HG03469 (cell line): Measurements from ENCODE around the gene MAP2K2.
"Not testable (repeated sequence)": the region's sequence is repeated elsewhere in the genome, so short reads cannot be mapped to it uniquely, and the experiment has no call there.

Experiments used
- ATAC-seq: cut with Tn5 transposase; IDR thresholded peaks from one replicate; pipeline ENCODE4 v1.9.1; 2021; ENCODE audit warnings: mild to moderate bottlenecking, moderate library complexity, moderate number of reproducible peaks; ENCODE audit not compliant: unreplicated experiment

MAP2K2 gene

DNA sequence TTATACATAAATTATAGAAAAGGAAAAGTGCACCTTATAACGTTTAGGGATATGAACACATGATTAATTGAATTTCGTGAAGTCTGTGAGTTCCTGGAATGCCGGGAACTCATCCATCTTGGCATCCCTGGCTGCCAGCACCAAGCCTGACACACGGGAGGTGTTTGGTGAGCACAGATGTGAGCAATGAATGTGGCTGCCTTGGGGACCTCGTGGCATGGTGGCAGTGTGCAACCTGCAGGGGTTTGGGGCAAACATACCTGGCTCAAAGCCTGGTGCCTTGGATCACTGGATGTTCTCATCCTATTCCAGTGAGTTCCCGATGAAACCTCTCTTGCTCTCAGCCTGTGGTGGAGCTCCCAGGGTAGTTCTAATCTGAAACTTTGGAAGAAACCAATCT is 10.4 kb upstream of the MAP2K2 start:
- ATAC-seq = no peak

GRCh38 chr19:4130744-4131438 is 7.0 kb upstream of the MAP2K2 start:
- no peak for ATAC-seq

DNA sequence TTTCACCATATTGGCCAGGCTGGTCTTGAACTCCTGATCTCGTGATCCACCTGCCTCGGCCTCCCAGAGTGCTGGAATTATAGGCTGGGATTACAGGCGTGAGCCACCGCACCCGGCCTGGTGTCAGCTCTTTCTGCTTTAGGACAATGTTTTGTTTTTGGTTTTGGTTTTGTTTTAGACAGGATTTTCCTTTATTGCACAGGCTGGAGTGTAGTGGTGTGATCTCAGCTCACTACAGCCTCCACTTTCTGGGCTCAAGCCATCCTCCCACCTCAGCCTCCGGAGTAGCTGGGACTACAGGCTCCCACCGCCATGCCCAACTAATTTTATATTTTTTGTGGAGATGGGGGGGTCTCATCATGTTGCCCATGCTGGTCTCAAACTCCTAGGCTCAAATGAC is 5.1 kb upstream of the MAP2K2 start:
- ATAC-seq = not testable (repeated sequence)

DNA sequence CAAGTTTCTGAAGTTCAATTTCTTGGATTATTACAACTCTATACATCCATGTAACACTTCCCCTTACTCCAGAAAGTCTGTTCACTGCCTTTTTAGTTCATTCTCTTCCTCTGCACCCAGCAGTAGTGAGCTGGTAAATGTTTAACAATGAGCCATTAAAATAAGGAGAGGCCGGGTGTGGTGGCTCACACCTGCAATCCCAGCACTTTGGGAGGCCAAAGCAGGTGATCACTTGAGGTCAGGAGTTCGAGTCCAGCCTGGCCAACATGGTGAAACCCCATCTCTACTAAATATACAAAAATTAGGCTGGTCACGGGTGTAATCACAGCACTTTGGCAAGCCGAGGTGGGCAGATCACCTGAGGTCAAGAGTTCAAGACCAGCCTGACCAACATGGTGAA is 3.4 kb upstream of the MAP2K2 start:
- not testable (repeated sequence) for ATAC-seq

GRCh38 chr19:4124638-4125037 is 716 bp upstream of the MAP2K2 start:
- no peak for ATAC-seq

DNA sequence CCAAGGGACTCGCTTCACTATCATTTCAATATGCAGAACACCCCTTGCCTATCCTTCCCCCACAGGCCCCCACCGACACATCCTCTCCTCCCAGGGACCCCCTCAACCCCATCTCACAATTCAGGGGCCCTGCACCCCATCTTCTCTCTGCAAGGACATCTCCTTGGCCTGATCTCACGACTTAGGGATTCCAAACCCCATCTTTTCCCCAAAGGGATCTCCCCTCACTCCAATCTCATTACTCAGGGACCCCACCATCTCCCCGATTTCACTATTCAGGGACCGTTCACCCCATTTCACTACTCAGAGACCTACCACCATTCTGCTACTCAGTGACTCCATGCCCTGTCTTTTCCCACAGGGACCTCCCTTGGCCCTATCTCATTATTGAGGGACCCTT is 1.4 kb downstream of the MAP2K2 start:
- no peak for ATAC-seq

DNA sequence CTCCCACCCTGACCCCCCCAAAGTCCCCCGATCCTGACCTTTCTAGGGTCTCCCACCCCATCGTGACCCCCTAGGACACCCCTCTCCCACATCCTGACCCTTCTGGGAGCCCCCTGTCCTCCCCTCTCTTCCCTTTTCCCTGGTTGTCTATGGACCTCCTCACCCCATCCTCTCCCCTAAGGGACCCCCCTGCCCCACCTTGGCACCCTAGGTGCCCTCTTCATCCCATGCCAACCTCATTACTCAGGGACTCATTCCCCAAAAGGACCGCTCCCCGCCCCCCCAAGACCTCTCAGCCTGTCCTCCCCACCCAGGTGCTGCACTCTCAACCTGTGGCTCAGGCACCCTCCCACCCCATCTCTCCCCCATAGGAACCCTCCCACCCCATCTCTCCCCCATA is 2.1 kb downstream of the MAP2K2 start:
- no peak for ATAC-seq

DNA sequence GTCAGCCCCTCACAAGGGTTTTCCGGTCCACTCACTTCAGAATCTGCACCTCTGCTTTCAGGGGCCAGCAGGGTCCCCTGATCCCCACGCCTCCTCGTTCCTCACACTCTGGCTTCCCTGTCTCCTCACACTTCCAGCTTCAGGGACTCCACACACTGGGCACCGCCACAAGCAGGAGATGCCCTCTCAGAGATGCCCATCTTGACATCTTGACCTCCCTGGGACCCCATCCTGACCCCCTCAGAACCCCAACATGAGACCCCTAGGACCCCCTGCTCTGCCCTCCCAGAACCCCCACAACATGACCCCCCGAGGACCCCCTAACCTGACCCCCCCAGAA is 2.7 kb downstream of the MAP2K2 start:
- no peak for ATAC-seq

DNA sequence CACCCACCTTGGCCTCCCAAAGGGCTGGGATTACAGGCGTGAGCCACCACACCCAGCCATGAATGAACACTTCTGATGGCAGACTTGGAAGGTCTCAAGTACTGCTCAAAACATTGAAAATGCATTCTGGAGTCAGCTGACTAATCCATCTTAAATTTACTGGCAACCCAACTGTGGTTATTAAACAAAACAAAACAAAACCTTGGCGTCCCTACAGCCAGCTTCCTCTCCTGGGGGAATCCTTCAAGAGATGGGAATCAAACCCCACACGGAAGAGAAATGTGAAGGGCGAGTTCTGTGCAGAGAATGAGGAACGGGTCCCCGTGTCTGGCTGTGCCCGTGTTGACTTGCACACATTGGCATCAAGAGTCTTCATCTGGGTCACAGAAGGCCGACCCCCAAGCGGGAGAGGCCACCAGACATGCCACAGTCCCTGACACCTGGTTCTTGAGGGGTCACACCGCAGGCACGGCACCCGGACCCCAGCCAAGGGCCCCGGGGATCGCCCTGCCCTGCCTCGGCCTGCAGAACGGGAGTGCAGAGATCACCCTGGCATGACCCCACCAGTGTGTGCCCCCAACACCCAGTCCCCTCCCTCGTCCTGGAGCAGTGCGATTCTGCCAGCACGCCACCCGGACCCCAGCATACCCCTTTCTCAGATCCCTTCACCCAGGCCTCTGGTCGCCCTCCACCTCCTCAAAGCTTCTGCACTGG is 3.2 kb downstream of the MAP2K2 start:
- ATAC-seq = no peak

DNA sequence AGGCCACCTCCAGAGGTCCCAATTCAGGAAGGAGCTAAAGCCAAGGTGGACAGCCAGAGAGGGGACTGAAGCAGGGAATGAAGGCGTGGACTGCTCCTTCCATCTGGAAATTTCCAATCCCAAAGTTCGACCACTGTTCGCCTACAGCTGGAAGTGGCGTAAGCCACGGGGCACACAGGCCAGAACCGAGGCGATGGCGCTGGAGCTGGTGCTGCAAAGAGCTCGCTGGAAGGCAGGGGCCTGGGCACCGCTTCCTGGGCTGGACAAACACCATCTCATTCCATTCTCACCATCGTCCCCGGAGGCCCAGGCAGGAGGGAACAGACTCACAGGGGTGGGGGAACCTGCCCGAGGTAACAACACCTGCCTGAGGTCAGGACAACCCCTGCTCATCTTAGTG is 4.2 kb downstream of the MAP2K2 start:
- no peak for ATAC-seq

- ATAC-seq = no peak
Observed at GRCh38 chr19:4115818-4116385, 8.0 kb downstream of the MAP2K2 start.

DNA sequence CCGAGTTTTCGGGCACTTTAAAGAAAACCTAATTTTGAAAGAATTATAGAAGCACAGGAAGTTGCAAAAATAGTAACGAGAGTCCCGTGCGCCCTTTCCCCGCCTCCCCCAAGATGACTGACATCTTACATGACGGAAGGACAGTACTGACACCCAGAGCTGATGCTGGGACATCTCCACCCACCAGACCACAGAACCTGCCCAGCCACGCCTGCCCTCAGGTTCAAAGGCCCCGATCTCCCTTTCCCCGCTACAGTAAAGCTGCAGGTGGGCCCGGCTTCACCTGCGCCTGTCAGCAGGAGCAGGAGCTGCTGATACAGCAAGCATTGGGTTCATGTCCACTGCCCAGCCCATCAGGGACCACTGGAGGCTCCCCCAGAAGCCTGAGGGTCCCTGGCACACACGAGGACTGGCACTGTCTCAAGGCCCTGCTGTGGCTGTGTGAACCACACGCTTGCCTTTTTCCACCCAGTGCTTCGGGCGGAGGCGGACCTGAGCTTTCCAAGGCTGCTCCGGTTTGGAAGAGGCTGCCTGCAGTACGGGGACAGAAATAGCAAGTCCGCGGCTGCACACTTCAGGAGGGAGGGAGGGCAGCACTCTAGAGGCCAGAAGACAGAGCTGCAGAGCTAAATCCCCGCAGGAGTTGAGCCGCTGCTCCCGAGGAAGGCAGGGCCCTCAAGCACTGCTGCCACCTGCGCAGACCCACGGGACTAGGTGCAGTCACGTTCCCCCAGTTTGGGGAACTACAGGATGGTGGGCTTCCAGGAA is 8.7 kb downstream of the MAP2K2 start:
- ATAC-seq = peak; percentile 53

DNA sequence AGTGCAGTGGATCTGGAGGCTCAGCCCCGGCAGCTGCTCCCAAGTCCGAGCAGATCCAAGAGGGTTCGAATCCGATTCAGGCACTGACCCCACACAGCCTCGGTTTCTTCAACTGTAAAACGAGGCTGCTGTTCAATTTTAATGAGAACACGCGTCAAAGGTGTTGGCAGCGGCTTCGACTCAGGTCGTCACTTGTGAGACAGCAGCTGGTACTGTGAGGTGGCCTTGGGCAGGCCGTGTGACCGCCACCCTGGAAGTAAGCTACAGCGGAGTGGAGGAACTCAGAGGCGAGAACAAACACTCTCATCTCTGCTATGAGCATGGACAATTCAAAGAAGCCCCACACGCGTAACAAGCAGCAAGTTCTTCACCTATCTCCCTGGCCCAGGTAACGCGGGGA is 9.7 kb downstream of the MAP2K2 start:
- ATAC-seq = no peak

- no peak for ATAC-seq
Observed at GRCh38 chr19:4113398-4114088, 10.4 kb downstream of the MAP2K2 start.

DNA sequence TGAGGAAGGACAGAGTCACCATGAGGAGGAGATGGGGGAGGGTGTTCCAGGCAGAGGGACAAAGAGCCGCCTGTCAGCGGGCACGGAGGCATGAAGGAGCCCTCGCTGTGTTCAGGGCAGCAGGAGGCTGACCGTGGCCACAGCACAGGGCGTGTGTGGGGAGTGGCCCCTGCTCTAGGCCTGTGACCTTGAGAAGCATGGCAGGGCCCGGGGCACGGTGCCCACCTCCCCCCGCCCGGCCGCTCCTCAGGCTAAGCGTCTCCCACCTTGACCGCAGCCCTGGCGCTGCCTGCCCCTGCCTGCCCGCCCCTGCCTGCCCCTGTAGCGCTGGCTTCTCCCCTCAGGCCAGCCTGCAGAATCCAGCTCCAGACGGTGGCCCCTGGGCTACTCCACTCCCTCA is 11.6 kb downstream of the MAP2K2 start:
- ATAC-seq = no peak

DNA sequence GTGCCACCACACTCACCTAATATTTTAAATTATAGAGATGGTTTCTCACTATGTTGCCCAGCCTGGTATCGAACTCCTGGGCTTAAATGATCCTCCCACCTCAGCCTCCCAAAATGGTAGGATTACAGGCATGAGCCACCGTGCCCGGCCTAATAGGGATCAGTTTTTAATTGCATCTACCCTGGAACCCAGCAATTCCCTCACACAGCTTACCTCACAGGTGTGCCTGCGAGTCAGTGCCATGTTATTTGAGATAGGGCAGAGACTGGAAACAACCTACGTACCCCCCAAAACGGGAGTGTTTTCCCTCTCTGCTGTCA is 14.3 kb downstream of the MAP2K2 start:
- ATAC-seq = no peak

- peak; percentile 35 for ATAC-seq
Observed at GRCh38 chr19:4108767-4109625, 14.9 kb downstream of the MAP2K2 start.

- ATAC-seq = no peak
Observed at GRCh38 chr19:4103080-4103433, 20.9 kb downstream of the MAP2K2 start.

DNA sequence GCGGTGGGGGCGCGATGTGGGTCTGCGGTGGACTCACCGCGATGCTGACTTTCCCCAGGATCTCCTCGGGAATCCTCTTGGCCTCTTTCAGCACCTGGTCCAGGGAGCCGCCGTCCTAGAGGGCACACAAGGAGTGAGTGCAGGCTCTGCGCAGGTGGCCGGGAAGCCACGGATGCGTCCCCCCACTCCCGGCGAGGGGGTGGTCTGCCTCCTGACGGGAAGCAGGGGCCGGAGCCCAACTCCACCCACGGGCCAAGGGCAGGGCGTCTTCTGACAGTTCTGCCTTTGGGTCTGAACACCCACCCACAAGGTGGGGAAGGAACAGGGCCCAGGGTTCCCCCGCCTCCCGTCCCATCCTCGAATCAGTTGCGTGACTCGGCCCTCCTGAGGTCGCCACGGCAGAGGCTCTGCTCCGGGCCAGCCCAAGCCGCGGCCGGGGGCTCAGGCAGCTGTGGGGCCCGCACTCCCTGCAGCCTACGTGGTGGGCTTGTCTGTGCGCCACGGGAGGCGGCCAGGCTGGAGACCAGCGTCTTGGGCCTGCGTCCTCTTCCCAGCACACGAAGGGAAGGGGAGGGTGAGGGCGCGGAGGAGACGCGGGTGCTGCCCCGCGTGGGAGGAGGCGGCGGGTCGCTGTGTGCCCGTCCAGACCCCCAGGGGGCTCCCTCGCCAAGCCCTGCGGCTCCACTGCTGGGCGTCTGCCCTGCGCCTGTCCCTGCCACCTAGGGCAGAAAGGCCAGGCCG is 21.4 kb downstream of the MAP2K2 start:
- no peak for ATAC-seq

GRCh38 chr19:4101496-4101770 is 22.5 kb downstream of the MAP2K2 start:
- ATAC-seq = no peak
